Transverse colon (tissue), 4 donors: ENCODE measurements around the gene SAA1. TPM values are rescaled to one million over a fixed set of nuclear protein-coding genes. Genes with fewer than 3 reads are reported as not detected.
"Not testable (repeated sequence)": the region's sequence is repeated elsewhere in the genome, so short reads cannot be mapped to it uniquely, and the experiment has no call there.

Source experiments
- DNase-seq: peaks from one replicate; pipeline ENCODE4 v3.0.0-alpha.2; 2019
- H3K27ac ChIP-seq, 4 donors: fragments of 200-600 bp; sonication (generic); 2 replicates each; pipeline ENCODE4 v1.5.1; 2016 to 2018; ENCODE audit warnings: inconsistent platforms in 4 of 4
- H3K27me3 ChIP-seq: fragments of 200-600 bp; sonication (generic); 2 replicates; pipeline ENCODE4 v1.5.1; 2017; ENCODE audit warnings: inconsistent platforms
- H3K36me3 ChIP-seq, 4 donors: fragments of 200-600 bp; sonication (generic); 2 replicates each; pipeline ENCODE4 v1.5.1; 2017 to 2019; ENCODE audit warnings: inconsistent platforms in 4 of 4
- H3K4me1 ChIP-seq, 4 donors: fragments of 200-600 bp; sonication (generic); 2 replicates each; pipeline ENCODE4 v1.5.1; 2017 to 2020; ENCODE audit warnings: inconsistent platforms in 4 of 4
- H3K4me3 ChIP-seq, 4 donors: fragments of 200-600 bp; sonication (generic); 1 replicate in 1 of 4; 2 replicates in 3 of 4; pipeline versions ENCODE4 v1.5.1 to v1.6.1; 2017 to 2019; ENCODE audit warnings: inconsistent platforms in 4 of 4
- H3K9me3 ChIP-seq, 2 donors: fragments of 200-600 bp; sonication (generic); 2 replicates each; pipeline ENCODE4 v1.5.1; 2017 to 2019; ENCODE audit warnings: inconsistent platforms in 2 of 2
- CTCF ChIP-seq, 5 experiments: fragments of 200-600 bp in 3 of 5; fragments of 450-650 bp in 2 of 5; sonication (generic) in 3 of 5; IDR thresholded peaks; 1 replicate in 2 of 5; 2 replicates in 3 of 5; pipeline ENCODE4 v1.5.1; 2016 to 2017; ENCODE audit warnings: antibody characterized with exemption in 5 of 5, inconsistent platforms in 3 of 5, mild to moderate bottlenecking in 2 of 5, moderate library complexity in 1 of 5
- EP300 ChIP-seq: sonication (generic); formaldehyde crosslinking; IDR thresholded peaks from one replicate; pipeline ENCODE4 v1.6.1; 2017; ENCODE audit warnings: antibody characterized with exemption, low read depth
- POLR2A ChIP-seq: fragments of 450-650 bp; IDR thresholded peaks from one replicate; pipeline ENCODE4 v1.6.1; 2016; ENCODE audit warnings: antibody characterized with exemption, mild to moderate bottlenecking, moderate library complexity
- POLR2AphosphoS5 ChIP-seq, 3 donors: sonication (generic); formaldehyde crosslinking; IDR thresholded peaks; one replicate each; pipeline ENCODE4 v1.6.1; 2016; ENCODE audit warnings: antibody characterized with exemption in 3 of 3
- WGBS, 2 donors: methylation state at CpG; one replicate each; pipeline ENCODE4 v1.1.5; 2018; ENCODE audit warnings: low coverage in 1 of 2; 5-methylcytosine and 5-hydroxymethylcytosine counted together
- in situ Hi-C, 4 donors: fragments of 200-750 bp; cut with MboI; loops; one replicate each; pipeline versions ENCODE4 v1.15.0 to v1.15.1; 2017; ENCODE audit warnings: low sequenced_read_pairs in 3 of 4, low pct_ligation_motif_present in 1 of 4, low pct_unique_long_range_greater_than_20kb in 1 of 4
- intact Hi-C: fragments of 100-400 bp; cut with DNase I; formaldehyde crosslinking; loops from one replicate; pipeline ENCODE4 v1.15.1; 2023; ENCODE audit warnings: low total_unique reads
- total RNA-seq, 4 donors: library from RNA; depleted of rRNA; stranded (reverse); fragments of >200 nt; gene quantifications; one replicate each; pipeline ENCODE4 v1.1.0, GENCODE V29; 2016

Gene SAA1
- total RNA-seq, 4 donors from 2014 or later, result 6.0 to 38.9 (median 17.1) TPM; not detected in 1

GRCh38 chr11:18253233-18253632, 12.8 kb upstream of the SAA1 start:
- H3K9me3 ChIP-seq, result no peaks in the 10 kb centered on the region
- no peak for DNase-seq
- no peaks in the 10 kb centered on the region for H3K36me3 ChIP-seq
- in situ Hi-C loops, result no loop called here
- no peak overlapping the region for H3K4me3 ChIP-seq
- TF ChIP-seq POLR2A (no peak), CTCF (IDR thresholded peaks at IDR 0.05) (no peak), POLR2AphosphoS5 (IDR thresholded peaks at IDR 0.05) (no peak), EP300 (no peak)
- intact Hi-C loops, result no loop called here
- H3K27ac ChIP-seq, result no peak overlapping the region
- H3K27me3 ChIP-seq, result no peaks in the 10 kb centered on the region
- WGBS, 2 donors, result 80 to 83% methylated on average over 3 of the region's 3 CpGs
- H3K4me1 ChIP-seq, result no peaks in the 10 kb centered on the region

DNA sequence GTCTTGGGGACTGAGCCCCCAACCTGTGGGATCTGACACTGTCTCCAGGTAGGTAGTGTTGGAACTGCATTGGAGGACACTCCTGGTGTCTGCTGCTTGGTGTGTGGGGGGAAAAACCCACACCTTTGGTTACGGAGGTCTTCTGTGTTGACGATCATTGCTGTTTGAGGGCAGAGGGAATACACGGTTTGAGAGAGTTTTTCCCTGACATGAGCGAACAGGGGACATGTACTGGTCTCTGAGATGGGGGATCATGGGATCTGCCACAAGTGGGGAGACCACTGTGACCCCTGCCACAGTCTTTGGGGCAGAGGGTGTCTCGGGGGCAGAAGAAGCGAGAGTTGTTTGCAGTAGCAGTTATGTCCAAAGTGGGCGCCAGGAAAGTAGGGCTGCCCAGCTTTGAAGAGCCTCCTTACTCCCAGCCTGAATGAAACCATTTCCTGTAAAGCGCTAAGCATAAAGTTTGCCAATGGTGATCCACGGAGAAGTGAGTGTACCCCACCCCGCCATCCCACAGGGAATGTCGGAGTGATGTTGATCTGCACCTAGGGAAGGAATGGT, 12.2 kb upstream of the SAA1 start:
- no peak overlapping the region for H3K27ac ChIP-seq
- WGBS, 2 donors, result 85 to 90% methylated on average over 8 to 11 of the region's 11 CpGs
- H3K4me3 ChIP-seq, result no peak overlapping the region
- H3K9me3 ChIP-seq, result no peaks in the 10 kb centered on the region
- no peaks in the 10 kb centered on the region for H3K36me3 ChIP-seq
- no peaks in the 10 kb centered on the region for H3K4me1 ChIP-seq
- in situ Hi-C loops, result no loop called here
- intact Hi-C loops, result no loop called here
- H3K27me3 ChIP-seq, result no peaks in the 10 kb centered on the region
- TF ChIP-seq POLR2A, result no peak
- TF ChIP-seq CTCF (IDR thresholded peaks at IDR 0.05), result no peak
- no peak for TF ChIP-seq EP300
- no peak for TF ChIP-seq POLR2AphosphoS5 (IDR thresholded peaks at IDR 0.05)
- no peak for DNase-seq

GRCh38 chr11:18254781-18255361, 11.2 kb upstream of the SAA1 start:
- intact Hi-C loops, result no loop called here
- TF ChIP-seq EP300 (no peak), POLR2A (no peak), POLR2AphosphoS5 (IDR thresholded peaks at IDR 0.05) (no peak)
- no peak overlapping the region for H3K4me3 ChIP-seq
- no peaks in the 10 kb centered on the region for H3K9me3 ChIP-seq
- no peak overlapping the region for H3K27ac ChIP-seq
- no peak for DNase-seq
- WGBS, 2 donors, result 77 to 85% methylated on average over 2 of the region's 2 CpGs
- H3K36me3 ChIP-seq, result no peaks in the 10 kb centered on the region
- no peaks in the 10 kb centered on the region for H3K4me1 ChIP-seq
- in situ Hi-C loops, result no loop called here
- no peaks in the 10 kb centered on the region for H3K27me3 ChIP-seq

DNA sequence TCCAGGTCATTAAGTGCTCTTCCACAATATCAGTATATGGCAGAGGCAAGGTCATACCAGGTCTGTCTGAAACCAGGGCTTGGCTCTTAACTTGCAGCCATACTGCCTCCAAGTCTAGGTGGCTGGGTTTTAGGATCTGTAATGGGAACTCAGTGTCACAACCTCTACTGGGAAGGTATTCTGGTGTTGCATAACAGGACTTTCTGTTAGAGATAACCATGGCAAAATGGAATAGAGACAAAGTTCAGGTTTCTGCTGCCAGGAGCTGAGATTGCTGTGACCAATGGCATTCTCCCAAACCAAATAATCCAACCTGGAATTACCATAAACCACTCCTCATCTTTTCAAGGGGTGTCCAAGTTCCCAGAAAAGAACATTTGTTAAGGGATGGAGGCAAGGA, 6.8 kb upstream of the SAA1 start:
- Histone ChIP-seq H3K4me1 (no peaks in the 10 kb centered on the region), H3K36me3 (no peaks in the 10 kb centered on the region), H3K9me3 (no peaks in the 10 kb centered on the region), H3K4me3 (no peak overlapping the region), H3K27ac (no peak overlapping the region), H3K27me3 (no peaks in the 10 kb centered on the region)
- in situ Hi-C loops, result no loop called here
- DNase-seq, result no peak
- TF ChIP-seq EP300 (no peak), CTCF (IDR thresholded peaks at IDR 0.05) (no peak), POLR2AphosphoS5 (IDR thresholded peaks at IDR 0.05) (no peak), POLR2A (no peak)
- intact Hi-C loops, result no loop called here

- no peaks in the 10 kb centered on the region for H3K9me3 ChIP-seq
Observed at GRCh38 chr11:18261721-18262120, 4.3 kb upstream of the SAA1 start.

GRCh38 chr11:18262681-18263350, 3.2 kb upstream of the SAA1 start:
- 76 to 93% methylated on average over 3 to 8 of the region's 8 CpGs for WGBS, 2 donors
- H3K4me1 ChIP-seq, H3K4me3 ChIP-seq, H3K27ac ChIP-seq, H3K9me3 ChIP-seq, H3K27me3 ChIP-seq, intact Hi-C loops, DNase-seq, H3K36me3 ChIP-seq, in situ Hi-C loops: not testable (repeated sequence)

More at GRCh38 chr11:18261721-18262120, 4.3 kb upstream of the SAA1 start:
- no peak overlapping the region for H3K4me3 ChIP-seq
- 92% methylated on average over 14 of the region's 14 CpGs; no CpG with 5 or more reads in 1 of the 2 donors for WGBS, 2 donors
- no peaks in the 10 kb centered on the region for H3K4me1 ChIP-seq
- no peaks in the 10 kb centered on the region for H3K27me3 ChIP-seq
- intact Hi-C loops (no loop called here), in situ Hi-C loops (no loop called here)
- no peak for DNase-seq
- no peak overlapping the region for H3K27ac ChIP-seq
- H3K36me3 ChIP-seq, result no peaks in the 10 kb centered on the region
- TF ChIP-seq POLR2AphosphoS5 (IDR thresholded peaks at IDR 0.05), result no peak
- TF ChIP-seq CTCF (IDR thresholded peaks at IDR 0.05), result no peak
- TF ChIP-seq POLR2A, result no peak
- no peak for TF ChIP-seq EP300
